Activated CD8-positive, alpha-beta memory T cell treated with anti-CD3 and anti-CD28 coated beads for 24 hours (primary cell): ENCODE measurements around the gene ALG1.
"Not testable (repeated sequence)": the region's sequence is repeated elsewhere in the genome, so short reads cannot be mapped to it uniquely, and the experiment has no call there.

Experiments used
- DNase-seq: peaks from one replicate; pipeline ENCODE4 v3.0.0-alpha.2; 2020

The ALG1 gene

GRCh38 chr16:5103296-5104032 is 31.8 kb downstream of the ALG1 start:
- DNase-seq: not testable (repeated sequence)

- DNase-seq: not testable (repeated sequence)
These were observed 33.4 kb downstream of the ALG1 start for GRCh38 chr16:5105039-5105438.

- no peak for DNase-seq
These were observed 37.0 kb downstream of the ALG1 start for GRCh38 chr16:5108505-5109158.

GRCh38 chr16:5110933-5111332 is 39.3 kb downstream of the ALG1 start:
- not testable (repeated sequence) for DNase-seq

GRCh38 chr16:5116780-5117295 is 45.2 kb downstream of the ALG1 start:
- DNase-seq: not testable (repeated sequence)

GRCh38 chr16:5117300-5118087 is 45.9 kb downstream of the ALG1 start:
- DNase-seq: peak; percentile 61

GRCh38 chr16:5131467-5132004 is 59.9 kb downstream of the ALG1 start:
- not testable (repeated sequence) for DNase-seq

- DNase-seq: not testable (repeated sequence)
These were observed 61.4 kb downstream of the ALG1 start for GRCh38 chr16:5132915-5133600.

- DNase-seq: not testable (repeated sequence)
These were observed 63.3 kb downstream of the ALG1 start for GRCh38 chr16:5134739-5135452.
